Omental fat pad (tissue), 4 donors: ENCODE measurements around the gene GDE1. TPM values are rescaled to one million over a fixed set of nuclear protein-coding genes. Genes with fewer than 3 reads are reported as not detected.

Experiments used
- ATAC-seq: fragments of 150-250 bp; one replicate; pipeline ENCODE4 v1.9.1; 2016; ENCODE audit warnings: mild to moderate bottlenecking, moderate library complexity; ENCODE audit not compliant: low FRiP score
- DNase-seq: peaks from one replicate; pipeline ENCODE4 v3.0.0-alpha.2; 2019; ENCODE audit warnings: low spot score
- total RNA-seq, 4 donors: library from RNA; depleted of rRNA; stranded (reverse); fragments of >200 nt; gene quantifications; one replicate each; pipeline ENCODE4 v1.1.0, GENCODE V29; 2016
- TF ChIP-seq, protein P1 (sequence below), 3 donors: fragments of 450-650 bp; IDR thresholded peaks; one replicate each; pipeline ENCODE4 v1.5.1; 2016 to 2017; ENCODE audit warnings: antibody characterized with exemption in 3 of 3, mild to moderate bottlenecking in 3 of 3, moderate library complexity in 2 of 3

The GDE1 gene
- total RNA-seq, 4 donors from 2014 or later, result 38.7 to 68.0 (median 49.8) TPM

DNA sequence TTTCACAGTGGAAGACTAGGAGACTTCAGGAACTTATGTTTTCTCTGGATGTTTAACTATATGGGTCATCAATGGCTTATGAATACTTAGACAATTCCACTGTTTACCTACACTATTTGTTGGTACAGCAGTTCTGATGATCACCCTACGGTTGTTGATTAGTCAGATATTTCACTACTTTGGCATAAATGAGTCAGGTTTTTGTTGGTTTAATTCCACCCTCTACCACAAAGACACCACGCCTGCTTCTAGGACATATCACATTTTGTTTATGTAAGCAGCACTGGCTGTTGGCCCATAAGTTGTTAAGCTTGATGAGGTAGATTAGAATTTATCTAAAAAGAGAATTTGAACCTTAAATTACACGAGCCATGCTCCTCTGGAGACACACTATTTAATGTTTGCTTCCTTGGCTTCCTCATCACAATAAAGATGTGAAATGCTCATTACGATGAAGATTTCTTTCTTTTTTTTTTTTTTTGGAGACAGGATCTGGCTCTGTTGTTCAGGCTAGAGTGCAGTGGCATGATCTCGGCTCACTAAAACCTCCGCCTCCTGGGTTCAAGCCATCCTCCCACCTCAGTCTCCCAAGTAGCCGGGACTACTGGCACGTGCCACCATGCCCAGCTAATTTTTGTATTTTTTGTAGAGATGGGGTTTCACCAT, 4.3 kb downstream of the GDE1 start:
- ATAC-seq, result no peak
- TF ChIP-seq, protein P1, sequence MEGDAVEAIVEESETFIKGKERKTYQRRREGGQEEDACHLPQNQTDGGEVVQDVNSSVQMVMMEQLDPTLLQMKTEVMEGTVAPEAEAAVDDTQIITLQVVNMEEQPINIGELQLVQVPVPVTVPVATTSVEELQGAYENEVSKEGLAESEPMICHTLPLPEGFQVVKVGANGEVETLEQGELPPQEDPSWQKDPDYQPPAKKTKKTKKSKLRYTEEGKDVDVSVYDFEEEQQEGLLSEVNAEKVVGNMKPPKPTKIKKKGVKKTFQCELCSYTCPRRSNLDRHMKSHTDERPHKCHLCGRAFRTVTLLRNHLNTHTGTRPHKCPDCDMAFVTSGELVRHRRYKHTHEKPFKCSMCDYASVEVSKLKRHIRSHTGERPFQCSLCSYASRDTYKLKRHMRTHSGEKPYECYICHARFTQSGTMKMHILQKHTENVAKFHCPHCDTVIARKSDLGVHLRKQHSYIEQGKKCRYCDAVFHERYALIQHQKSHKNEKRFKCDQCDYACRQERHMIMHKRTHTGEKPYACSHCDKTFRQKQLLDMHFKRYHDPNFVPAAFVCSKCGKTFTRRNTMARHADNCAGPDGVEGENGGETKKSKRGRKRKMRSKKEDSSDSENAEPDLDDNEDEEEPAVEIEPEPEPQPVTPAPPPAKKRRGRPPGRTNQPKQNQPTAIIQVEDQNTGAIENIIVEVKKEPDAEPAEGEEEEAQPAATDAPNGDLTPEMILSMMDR (IDR thresholded peaks at IDR 0.05), result no peak
- no peak for DNase-seq

DNA sequence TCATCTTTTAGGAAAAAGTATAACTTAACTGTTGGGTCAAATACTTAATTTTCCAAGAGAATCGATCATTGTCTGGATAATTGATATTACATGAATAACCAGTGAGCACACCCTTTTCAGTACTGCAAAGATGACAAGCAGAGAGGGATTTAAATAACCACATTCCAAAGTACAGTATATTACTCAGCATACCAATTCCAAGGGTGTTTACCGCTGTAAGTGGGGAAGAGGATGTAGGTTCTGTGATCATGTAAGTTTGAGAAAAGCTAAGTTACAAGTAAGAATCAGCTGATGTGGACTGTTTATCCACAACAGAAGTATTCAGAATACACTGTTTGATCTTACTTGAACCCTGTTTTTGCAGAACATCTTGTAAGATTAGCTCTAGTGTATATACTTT, 6.1 kb downstream of the GDE1 start:
- DNase-seq (no peak), ATAC-seq (no peak)

DNA sequence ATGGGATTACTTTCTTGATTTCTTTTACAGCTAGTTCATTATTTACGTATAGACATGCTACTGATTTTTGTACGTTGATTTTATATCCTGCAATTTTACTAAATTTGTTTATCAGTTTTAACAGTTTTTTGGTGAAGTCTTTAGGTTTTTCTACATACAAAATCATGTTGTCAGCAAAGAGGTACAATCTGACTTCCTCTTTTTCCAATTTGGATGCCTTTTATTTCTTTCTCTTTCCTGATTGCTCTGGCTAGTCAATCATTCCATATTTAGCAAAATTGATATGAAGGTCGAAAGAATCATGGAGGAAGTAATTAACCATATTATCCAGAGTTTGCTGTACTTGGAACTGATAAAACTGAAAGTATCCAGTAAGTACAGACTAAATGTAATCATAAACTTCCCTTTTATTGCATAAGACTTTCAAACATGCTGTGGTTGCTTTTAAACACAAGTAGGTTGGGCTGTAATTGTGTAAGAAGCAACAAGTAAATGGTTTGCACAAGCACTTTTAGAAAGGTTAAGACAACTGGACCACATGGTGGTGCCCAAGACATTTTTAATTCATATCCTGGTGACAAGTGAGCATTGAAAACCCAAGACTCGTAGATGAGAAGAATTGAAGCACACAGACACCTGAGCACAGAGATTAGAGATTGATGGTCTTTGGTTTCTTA, 8.4 kb downstream of the GDE1 start:
- ATAC-seq (no peak), DNase-seq (no peak)

More for the DNA sequence above, 6.1 kb downstream of the GDE1 start:
- TF ChIP-seq, protein P1 (IDR thresholded peaks at IDR 0.05), result no peak

DNA sequence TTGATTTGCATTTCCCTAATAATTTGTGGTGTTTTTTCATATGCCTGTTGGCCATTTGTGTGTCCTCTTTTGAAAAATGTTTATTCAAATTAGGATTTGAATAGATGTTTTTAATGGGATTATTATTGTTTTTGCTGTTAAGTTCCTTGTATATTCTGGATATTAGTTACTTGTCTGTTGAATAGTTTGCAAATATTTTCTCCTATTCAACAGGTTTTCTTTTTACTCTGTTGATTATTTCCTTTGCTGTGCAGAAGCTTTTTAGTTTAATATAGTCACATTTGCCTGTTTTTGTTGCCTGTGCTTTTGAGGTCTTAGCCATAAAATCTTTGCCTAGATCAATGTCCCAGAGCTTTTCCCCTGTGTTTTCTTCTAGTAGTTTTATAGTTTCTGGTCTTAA, 9.6 kb downstream of the GDE1 start:
- no peak for ATAC-seq
- TF ChIP-seq, protein P1 (IDR thresholded peaks at IDR 0.05), result no peak
- no peak for DNase-seq

More for the DNA sequence above, 8.4 kb downstream of the GDE1 start:
- TF ChIP-seq, protein P1 (IDR thresholded peaks at IDR 0.05), result no peak

DNA sequence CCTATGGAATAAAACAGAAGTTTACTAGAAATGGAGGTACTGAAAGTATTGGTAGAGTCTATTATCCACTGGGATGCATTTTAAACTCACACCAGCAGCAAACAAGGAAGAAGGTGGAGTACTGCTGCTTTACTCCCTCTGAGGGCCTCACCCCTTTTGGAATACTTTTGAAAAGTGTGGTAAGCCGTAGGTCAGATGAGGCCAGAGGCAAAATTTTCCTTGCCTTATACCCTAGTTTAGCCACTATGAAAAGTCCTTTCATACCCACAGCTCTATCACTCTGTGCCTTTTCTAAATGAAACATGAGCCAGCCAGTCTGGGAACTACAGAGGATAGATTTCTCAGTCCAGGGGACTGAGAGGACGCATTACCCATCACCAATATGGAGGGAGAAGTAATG, 14.0 kb downstream of the GDE1 start:
- TF ChIP-seq, protein P1 (IDR thresholded peaks at IDR 0.05), result no peak
- DNase-seq (no peak), ATAC-seq (no peak)

DNA sequence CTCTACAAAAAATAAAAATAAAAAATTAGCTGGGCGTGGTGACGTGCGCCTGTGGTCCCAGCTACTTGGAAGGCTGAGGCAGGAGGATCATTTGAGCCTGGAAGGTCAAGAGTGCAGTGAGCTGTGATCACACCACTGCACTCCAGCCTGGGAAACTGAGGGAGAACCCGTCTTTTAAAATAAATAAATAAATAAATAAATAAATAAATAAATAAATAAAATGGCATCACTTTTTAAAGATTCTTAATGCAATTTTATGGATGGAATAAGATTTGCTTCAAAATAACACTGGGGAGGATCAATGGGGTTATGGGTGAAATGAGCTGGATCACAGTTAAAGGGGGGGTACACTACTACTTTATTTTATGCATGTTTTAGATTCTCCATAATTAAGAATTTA, 14.9 kb downstream of the GDE1 start:
- TF ChIP-seq, protein P1 (IDR thresholded peaks at IDR 0.05), result no peak
- ATAC-seq (no peak), DNase-seq (no peak)
